Neural cell (in vitro differentiated cells): Measurements from ENCODE around the gene CCNO. TPM values are rescaled to one million over a fixed set of nuclear protein-coding genes. Genes with fewer than 3 reads are reported as not detected.

Experiments
- H2AFZ ChIP-seq: fragments of 200-600, 300-800 bp; sonication (generic), shearing (Covaris generic); 2 replicates; pipeline ENCODE4 v1.6.0; 2014; ENCODE audit warnings: low read depth, mild to moderate bottlenecking, antibody characterized with exemption, low read length, moderate library complexity
- H3F3A ChIP-seq: fragments of 200-600 bp; shearing (Covaris generic); 2 replicates; pipeline ENCODE4 v1.6.1; 2016; ENCODE audit warnings: mild to moderate bottlenecking, moderate library complexity, mixed read lengths, antibody characterized with exemption, low read length; ENCODE audit not compliant: insufficient read depth, poor library complexity, severe bottlenecking
- H3K27ac ChIP-seq: fragments of 200-600, 300-800 bp; sonication (generic), shearing (Covaris generic); 2 replicates; pipeline ENCODE4 v1.5.1; 2014; ENCODE audit warnings: mild to moderate bottlenecking, low read length, moderate library complexity
- H3K27me3 ChIP-seq: fragments of 300-800, 200-600 bp; sonication (generic), shearing (Covaris generic); 2 replicates; pipeline ENCODE4 v1.6.0; 2014; ENCODE audit warnings: mild to moderate bottlenecking, low read depth, low read length, moderate library complexity; ENCODE audit not compliant: insufficient read depth
- H3K36me3 ChIP-seq: fragments of 300-800, 200-600 bp; sonication (generic), shearing (Covaris generic); 2 replicates; pipeline ENCODE4 v1.5.1; 2014; ENCODE audit warnings: mild to moderate bottlenecking, antibody characterized with exemption, low read length, moderate library complexity; ENCODE audit not compliant: insufficient read depth
- H3K4me2 ChIP-seq: fragments of 300-800, 200-600 bp; sonication (generic), shearing (Covaris generic); 2 replicates; pipeline ENCODE4 v1.6.0; 2014; ENCODE audit warnings: mild to moderate bottlenecking, low read length
- H3K4me3 ChIP-seq: fragments of 300-800, 200-600 bp; sonication (generic), shearing (Covaris generic); 2 replicates; pipeline ENCODE4 v1.5.1; 2014; ENCODE audit warnings: mild to moderate bottlenecking, low read length, moderate library complexity
- H3K79me2 ChIP-seq: fragments of 200-600 bp; shearing (Covaris generic); replicated peaks from 2 replicates; pipeline ENCODE4 v1.6.0; 2014; ENCODE audit warnings: mild to moderate bottlenecking, low read length, moderate library complexity; ENCODE audit not compliant: insufficient read depth
- H3K9ac ChIP-seq: fragments of 300-800, 200-600 bp; sonication (generic), shearing (Covaris generic); 2 replicates; pipeline ENCODE4 v1.6.1; 2016; ENCODE audit warnings: mild to moderate bottlenecking, low read length, mixed read lengths
- H3K9me2 ChIP-seq: fragments of 200-600 bp; shearing (Covaris generic); 2 replicates; pipeline ENCODE4 v1.6.1; 2016; ENCODE audit warnings: mild to moderate bottlenecking, low read length, mixed read lengths; ENCODE audit not compliant: insufficient read depth
- H3K9me3 ChIP-seq: fragments of 200-600, 300-800 bp; sonication (generic), shearing (Covaris generic); 2 replicates; pipeline ENCODE4 v1.6.1; 2016; ENCODE audit warnings: mild to moderate bottlenecking, mixed run types, low read length, moderate library complexity, mixed read lengths
- H4K20me1 ChIP-seq: fragments of 200-600 bp; shearing (Covaris generic); 2 replicates; pipeline ENCODE4 v1.6.1; 2016; ENCODE audit warnings: mild to moderate bottlenecking, mixed run types; ENCODE audit not compliant: insufficient read depth
- CTCF ChIP-seq: fragments of 450-650 bp; IDR thresholded peaks from 2 replicates; pipeline ENCODE4 v1.5.1; 2014; ENCODE audit warnings: antibody characterized with exemption, mild to moderate bottlenecking, moderate library complexity; ENCODE audit not compliant: poor library complexity, severe bottlenecking
- EP300 ChIP-seq: fragments of 450-650 bp; conservative IDR thresholded peaks from 2 replicates; pipeline ENCODE4 v1.6.1; 2014; ENCODE audit warnings: antibody characterized with exemption, mild to moderate bottlenecking, moderate library complexity; ENCODE audit not compliant: poor library complexity, severe bottlenecking
- EZH2 ChIP-seq: fragments of 200-600, 300-800 bp; shearing (Covaris generic), sonication (generic); IDR thresholded peaks from 2 replicates; pipeline ENCODE4 v1.6.1; 2014; ENCODE audit warnings: antibody characterized with exemption, low read length, borderline replicate concordance, mild to moderate bottlenecking; ENCODE audit not compliant: insufficient read depth, poor library complexity, severe bottlenecking
- MXI1 ChIP-seq: fragments of 450-650 bp; conservative IDR thresholded peaks from 2 replicates; pipeline ENCODE4 v1.6.1; 2014; ENCODE audit warnings: antibody characterized with exemption, mild to moderate bottlenecking; ENCODE audit not compliant: poor library complexity, severe bottlenecking
- POLR2AphosphoS5 ChIP-seq: IDR thresholded peaks from 2 replicates; pipeline ENCODE4 v1.6.1; 2012
- RAD21 ChIP-seq: fragments of 450-650 bp; conservative IDR thresholded peaks from 2 replicates; pipeline ENCODE4 v1.6.1; 2014; ENCODE audit warnings: antibody characterized with exemption, mild to moderate bottlenecking, moderate library complexity
- REST ChIP-seq: IDR thresholded peaks from 2 replicates; pipeline ENCODE4 v1.6.1; 2012; ENCODE audit warnings: borderline replicate concordance
- SMC3 ChIP-seq: fragments of 450-650 bp; conservative IDR thresholded peaks from 2 replicates; pipeline ENCODE4 v1.6.1; 2014; ENCODE audit warnings: antibody characterized with exemption, mild to moderate bottlenecking, moderate library complexity; ENCODE audit not compliant: poor library complexity
- TAF1 ChIP-seq: IDR thresholded peaks from 2 replicates; pipeline ENCODE4 v1.6.1; 2012; ENCODE audit warnings: low read depth
- polyA plus RNA-seq: library from polyadenylated mRNA; depleted of rRNA; stranded (reverse); fragments of >200 nt; gene quantifications from 2 replicates; pipeline ENCODE4 v1.2.3, GENCODE V29; 2014

The CCNO gene
- polyA plus RNA-seq, 1 donor from 2014 or later, result 0.16 TPM

GRCh38 chr5:55191165-55191564 lies 42.2 kb downstream of the CCNO start:
- no peak overlapping the region for H2AFZ ChIP-seq
- H4K20me1 ChIP-seq, result no peaks in the 10 kb centered on the region
- H3K4me3 ChIP-seq, result no peak overlapping the region
- no peaks in the 10 kb centered on the region for H3K36me3 ChIP-seq
- H3K9me3 ChIP-seq, result no peaks in the 10 kb centered on the region
- no peaks in the 10 kb centered on the region for H3K9me2 ChIP-seq
- no peaks in the 10 kb centered on the region for H3K27me3 ChIP-seq
- TF ChIP-seq TAF1, result no peak
- TF ChIP-seq REST, result no peak
- no peak for TF ChIP-seq MXI1
- TF ChIP-seq SMC3, result no peak
- TF ChIP-seq RAD21, result no peak
- no peak for TF ChIP-seq EZH2
- no peak for TF ChIP-seq POLR2AphosphoS5
- TF ChIP-seq CTCF, result no peak
- TF ChIP-seq EP300, result no peak
- no peak overlapping the region for H3K27ac ChIP-seq
- no peaks in the 10 kb centered on the region for H3K79me2 ChIP-seq
- H3K9ac ChIP-seq, result no peak overlapping the region
- H3F3A ChIP-seq, result no peaks in the 10 kb centered on the region
- no peak overlapping the region for H3K4me2 ChIP-seq

- Histone ChIP-seq H2AFZ (no peak overlapping the region), H3K4me3 (no peak overlapping the region), H3F3A (no peaks in the 10 kb centered on the region), H3K4me2 (no peak overlapping the region), H3K9me3 (no peaks in the 10 kb centered on the region), H3K36me3 (no peaks in the 10 kb centered on the region), H3K79me2 (no peaks in the 10 kb centered on the region), H3K27me3 (peaks cover 4% of the 10 kb centered on the region), H3K9ac (no peak overlapping the region), H4K20me1 (no peaks in the 10 kb centered on the region), H3K27ac (no peak overlapping the region), H3K9me2 (no peaks in the 10 kb centered on the region)
- TF ChIP-seq TAF1 (no peak), REST (no peak), POLR2AphosphoS5 (no peak), EP300 (no peak), EZH2 (no peak), MXI1 (no peak), SMC3 (no peak), CTCF (no peak), RAD21 (no peak)
Observed at GRCh38 chr5:55188656-55189540, 44.5 kb downstream of the CCNO start.
